ENCODE results near the gene COX7C. TPM values are rescaled to one million over a fixed set of nuclear protein-coding genes. Genes with fewer than 3 reads are reported as not detected.

The COX7C gene
- total and polyA plus RNA-seq, 8 donors = 127 to 1,146 (median 538) TPM

GRCh38 chr5:86617309-86617755, 409 bp upstream of the COX7C start:
- DNase-seq = no peak
- Histone ChIP-seq H3K27me3 (peaks cover 0 to 6% (median 0%) of the 10 kb centered on the region in 3 donors), H3K4me3 (peak overlapping the region in 3 of 4 donors; percentile 66 to 99 (median 93)), H3K27ac (peak overlapping the region in 2 of 5 donors; percentile 93 to 97), H3K36me3 (peaks cover 23 to 31% (median 31%) of the 10 kb centered on the region in 4 donors), H3K4me1 (peaks cover 10 to 22% (median 16%) of the 10 kb centered on the region in 4 donors), H3K9me3 (no peaks in the 10 kb centered on the region)
- WGBS, 5 donors = 61 to 64% (median 62%) methylated on average over 6 of the region's 6 CpGs
- no peak for TF ChIP-seq CTCF (IDR thresholded peaks at IDR 0.05)
- TF ChIP-seq POLR2A (IDR thresholded peaks at IDR 0.05) = no peak
- TF ChIP-seq POLR2AphosphoS5 (IDR thresholded peaks at IDR 0.05) = no peak
- no peak for TF ChIP-seq EP300 (IDR thresholded peaks at IDR 0.05)
- intact Hi-C loops (cut with DNase I; ENCODE audit: low total_unique reads) = no loop called here

DNA sequence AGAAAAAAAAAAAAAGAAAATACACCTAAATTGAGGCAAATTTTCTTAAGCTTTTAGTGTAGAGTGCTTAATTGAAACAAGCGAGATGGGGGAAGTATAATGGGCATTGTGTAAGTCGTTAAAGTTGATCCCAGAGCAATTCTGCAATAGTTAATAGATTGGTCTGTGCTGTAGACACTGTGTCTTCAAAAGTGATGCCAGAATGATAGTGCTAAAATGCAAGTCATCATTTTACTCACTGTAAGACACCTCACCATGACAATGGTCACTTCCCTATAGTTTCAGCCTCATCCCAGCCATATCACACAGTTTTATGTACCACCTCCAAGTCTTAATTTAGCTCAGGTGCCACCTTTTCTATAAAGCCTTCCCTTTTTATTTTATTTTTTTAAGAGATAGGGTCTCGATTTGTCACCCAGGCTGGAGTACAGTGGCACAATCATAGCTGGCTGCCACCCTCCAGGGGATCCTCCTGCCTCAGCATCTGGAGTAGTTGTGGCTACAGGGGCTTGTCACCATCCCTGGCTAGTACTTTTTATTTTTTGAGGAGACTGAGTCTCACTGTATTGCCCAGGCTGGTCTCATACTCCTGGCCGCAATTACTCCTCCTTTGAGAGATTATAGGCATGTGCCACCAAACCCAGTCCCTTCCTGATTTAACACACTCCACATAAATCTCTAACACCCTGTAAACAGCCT, 6.2 kb downstream of the COX7C start:
- TF ChIP-seq CTCF (IDR thresholded peaks at IDR 0.05) (no peak), EP300 (IDR thresholded peaks at IDR 0.05) (no peak), POLR2A (IDR thresholded peaks at IDR 0.05) (no peak), POLR2AphosphoS5 (IDR thresholded peaks at IDR 0.05) (no peak)
- peaks cover 7 to 15% (median 9%) of the 10 kb centered on the region in 4 donors for H3K4me1 ChIP-seq
- H3K27ac ChIP-seq = no peak overlapping the region
- WGBS, 5 donors = 76 to 91% (median 78%) methylated on average over 4 of the region's 4 CpGs
- no peak for DNase-seq
- peaks cover 23 to 38% (median 36%) of the 10 kb centered on the region in 4 donors for H3K36me3 ChIP-seq
- H3K4me3 ChIP-seq = no peak overlapping the region
- no peaks in the 10 kb centered on the region for H3K27me3 ChIP-seq
- no peaks in the 10 kb centered on the region for H3K9me3 ChIP-seq
- intact Hi-C loops (cut with DNase I; ENCODE audit: low total_unique reads) = no loop called here

DNA sequence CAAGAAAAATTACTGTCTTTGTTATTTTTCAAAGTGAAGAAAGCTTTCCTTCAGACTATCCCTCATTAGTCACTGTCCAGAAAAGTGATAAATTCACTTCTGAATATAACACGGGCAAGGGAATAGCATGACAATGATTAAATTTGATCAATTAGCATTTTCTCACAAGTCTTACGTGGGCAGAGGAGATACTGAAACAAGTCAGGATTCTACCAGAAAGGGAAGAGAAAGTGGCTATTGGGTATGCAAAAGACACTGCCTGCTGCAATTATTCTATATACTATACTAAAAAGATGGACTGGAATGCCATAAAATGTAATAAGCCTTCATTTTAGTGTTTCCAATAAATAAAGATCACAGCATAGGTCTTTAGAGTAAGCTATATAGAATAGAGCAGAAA, 7.4 kb downstream of the COX7C start:
- intact Hi-C loops (cut with DNase I; ENCODE audit: low total_unique reads) = no loop called here
- 66 to 82% (median 77%) methylated on average over 2 of the region's 2 CpGs for WGBS, 5 donors
- H3K27me3 ChIP-seq = no peaks in the 10 kb centered on the region
- no peak for TF ChIP-seq POLR2A (IDR thresholded peaks at IDR 0.05)
- peaks cover 16 to 29% (median 27%) of the 10 kb centered on the region in 4 donors for H3K36me3 ChIP-seq
- no peak for DNase-seq
- peaks cover 0 to 3% (median 0%) of the 10 kb centered on the region in 4 donors for H3K4me1 ChIP-seq
- no peaks in the 10 kb centered on the region for H3K9me3 ChIP-seq
- no peak overlapping the region for H3K27ac ChIP-seq
- no peak overlapping the region for H3K4me3 ChIP-seq

DNA sequence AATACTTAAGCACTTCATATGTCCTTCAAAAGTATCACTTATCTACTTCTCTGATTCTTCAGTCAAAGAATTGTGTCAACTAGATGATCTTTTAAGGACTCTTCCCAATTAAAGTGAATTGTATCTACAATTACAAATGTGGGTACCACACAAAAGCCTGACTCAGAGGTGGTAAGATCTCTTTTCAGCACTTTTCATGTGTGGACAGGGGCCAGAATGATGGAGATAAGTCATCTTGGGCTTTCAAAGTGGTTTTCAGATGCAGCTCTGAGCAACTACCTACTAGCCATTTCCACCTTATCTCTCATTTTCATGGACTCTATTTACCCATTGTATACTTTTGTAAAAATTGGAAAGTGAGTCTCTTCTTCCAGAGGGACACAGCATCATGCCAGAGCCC, 8.4 kb downstream of the COX7C start:
- no peak overlapping the region for H3K27ac ChIP-seq
- intact Hi-C loops (cut with DNase I; ENCODE audit: low total_unique reads) = no loop called here
- peaks cover 10 to 19% (median 17%) of the 10 kb centered on the region in 4 donors for H3K36me3 ChIP-seq
- DNase-seq = no peak
- H3K4me3 ChIP-seq = no peak overlapping the region
- H3K9me3 ChIP-seq = no peaks in the 10 kb centered on the region
- no peak for TF ChIP-seq CTCF (IDR thresholded peaks at IDR 0.05)
- TF ChIP-seq POLR2AphosphoS5 (IDR thresholded peaks at IDR 0.05) = no peak
- no peak for TF ChIP-seq POLR2A (IDR thresholded peaks at IDR 0.05)
- TF ChIP-seq EP300 (IDR thresholded peaks at IDR 0.05) = no peak
- H3K4me1 ChIP-seq = no peaks in the 10 kb centered on the region
- H3K27me3 ChIP-seq = no peaks in the 10 kb centered on the region

- Histone ChIP-seq H3K36me3 (no peaks in the 10 kb centered on the region), H3K9me3 (no peaks in the 10 kb centered on the region), H3K4me1 (no peaks in the 10 kb centered on the region), H3K4me3 (no peak overlapping the region), H3K27me3 (no peaks in the 10 kb centered on the region), H3K27ac (no peak overlapping the region)
- WGBS, 5 donors = 84 to 97% (median 94%) methylated on average over 2 of the region's 2 CpGs
- intact Hi-C loops (cut with DNase I; ENCODE audit: low total_unique reads) = no loop called here
- no peak for DNase-seq
- no peak for TF ChIP-seq EP300 (IDR thresholded peaks at IDR 0.05)
- no peak for TF ChIP-seq POLR2AphosphoS5 (IDR thresholded peaks at IDR 0.05)
- no peak for TF ChIP-seq CTCF (IDR thresholded peaks at IDR 0.05)
- no peak for TF ChIP-seq POLR2A (IDR thresholded peaks at IDR 0.05)
Measured at GRCh38 chr5:86631165-86631564, 13.4 kb downstream of the COX7C start.

Data from stomach (tissue), 9 donors.